ENCODE measurements around the gene CBY1. TPM values are rescaled to one million over a fixed set of nuclear protein-coding genes. Genes with fewer than 3 reads are reported as not detected.

CBY1 gene
- total RNA-seq, 1 donor from 2014 or later: 14.0 TPM

DNA sequence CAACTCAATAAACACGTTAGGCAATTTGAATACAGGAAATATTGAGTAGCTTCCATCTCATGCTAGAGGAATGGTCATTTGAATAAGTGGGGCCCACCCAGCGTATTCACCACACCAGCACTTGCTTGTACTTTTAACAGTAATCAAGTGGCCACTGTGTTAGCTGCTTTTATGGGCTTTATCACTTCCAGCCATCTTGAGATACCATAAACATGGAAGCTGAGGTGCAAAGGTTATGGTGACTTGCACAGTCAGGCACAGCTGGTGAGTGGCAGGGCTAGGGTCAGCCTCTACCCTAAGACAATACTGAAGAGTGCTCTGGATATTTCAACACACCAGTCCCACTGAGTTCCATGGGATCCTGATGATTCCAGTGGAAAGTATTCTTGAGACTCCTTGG is 37.6 kb downstream of the CBY1 start:
- H3K27ac ChIP-seq: peak overlapping the region in 1 of 2 donors; percentile 98
- no peaks in the 10 kb centered on the region for H3K9me3 ChIP-seq
- intact Hi-C loops (cut with DNase I): no loop called here
- no peak overlapping the region for H3K4me3 ChIP-seq
- no peak for DNase-seq (ENCODE audit: low spot score in 2 of 2)
- TF ChIP-seq, protein P1, sequence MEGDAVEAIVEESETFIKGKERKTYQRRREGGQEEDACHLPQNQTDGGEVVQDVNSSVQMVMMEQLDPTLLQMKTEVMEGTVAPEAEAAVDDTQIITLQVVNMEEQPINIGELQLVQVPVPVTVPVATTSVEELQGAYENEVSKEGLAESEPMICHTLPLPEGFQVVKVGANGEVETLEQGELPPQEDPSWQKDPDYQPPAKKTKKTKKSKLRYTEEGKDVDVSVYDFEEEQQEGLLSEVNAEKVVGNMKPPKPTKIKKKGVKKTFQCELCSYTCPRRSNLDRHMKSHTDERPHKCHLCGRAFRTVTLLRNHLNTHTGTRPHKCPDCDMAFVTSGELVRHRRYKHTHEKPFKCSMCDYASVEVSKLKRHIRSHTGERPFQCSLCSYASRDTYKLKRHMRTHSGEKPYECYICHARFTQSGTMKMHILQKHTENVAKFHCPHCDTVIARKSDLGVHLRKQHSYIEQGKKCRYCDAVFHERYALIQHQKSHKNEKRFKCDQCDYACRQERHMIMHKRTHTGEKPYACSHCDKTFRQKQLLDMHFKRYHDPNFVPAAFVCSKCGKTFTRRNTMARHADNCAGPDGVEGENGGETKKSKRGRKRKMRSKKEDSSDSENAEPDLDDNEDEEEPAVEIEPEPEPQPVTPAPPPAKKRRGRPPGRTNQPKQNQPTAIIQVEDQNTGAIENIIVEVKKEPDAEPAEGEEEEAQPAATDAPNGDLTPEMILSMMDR (IDR thresholded peaks at IDR 0.05): no peak
- peaks cover 16 to 45% of the 10 kb centered on the region in 2 donors for H3K4me1 ChIP-seq
- H3K27me3 ChIP-seq: no peaks in the 10 kb centered on the region
- H3K36me3 ChIP-seq: peaks cover 4 to 27% of the 10 kb centered on the region in 2 donors

DNA sequence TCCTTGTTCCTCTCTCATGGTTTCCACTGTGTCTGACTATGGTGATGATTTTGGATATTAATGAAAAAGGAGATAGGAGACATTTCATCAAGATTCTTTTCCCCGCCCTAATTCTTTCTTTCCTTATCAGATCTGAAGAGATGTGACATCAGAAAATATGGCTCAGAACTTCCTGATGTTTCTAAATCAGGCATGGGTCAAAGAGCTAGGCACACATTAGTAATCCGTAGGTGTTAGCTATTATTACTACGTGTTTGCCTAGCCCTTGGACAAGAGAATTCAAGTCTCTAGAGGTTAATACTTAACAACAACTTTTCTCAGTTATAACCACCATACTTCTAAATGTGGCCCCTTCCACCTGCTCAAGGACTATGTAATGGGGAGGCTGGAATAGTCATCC is 38.5 kb downstream of the CBY1 start:
- no peak overlapping the region for H3K4me3 ChIP-seq
- H3K4me1 ChIP-seq: peaks cover 16 to 48% of the 10 kb centered on the region in 2 donors
- H3K36me3 ChIP-seq: peaks cover 0 to 19% of the 10 kb centered on the region in 2 donors
- intact Hi-C loops (cut with DNase I): no loop called here
- no peak for DNase-seq (ENCODE audit: low spot score in 2 of 2)
- no peaks in the 10 kb centered on the region for H3K27me3 ChIP-seq
- TF ChIP-seq, protein P1 (IDR thresholded peaks at IDR 0.05): no peak
- H3K27ac ChIP-seq: peak overlapping the region in 1 of 2 donors; percentile 98
- H3K9me3 ChIP-seq: no peaks in the 10 kb centered on the region

DNA sequence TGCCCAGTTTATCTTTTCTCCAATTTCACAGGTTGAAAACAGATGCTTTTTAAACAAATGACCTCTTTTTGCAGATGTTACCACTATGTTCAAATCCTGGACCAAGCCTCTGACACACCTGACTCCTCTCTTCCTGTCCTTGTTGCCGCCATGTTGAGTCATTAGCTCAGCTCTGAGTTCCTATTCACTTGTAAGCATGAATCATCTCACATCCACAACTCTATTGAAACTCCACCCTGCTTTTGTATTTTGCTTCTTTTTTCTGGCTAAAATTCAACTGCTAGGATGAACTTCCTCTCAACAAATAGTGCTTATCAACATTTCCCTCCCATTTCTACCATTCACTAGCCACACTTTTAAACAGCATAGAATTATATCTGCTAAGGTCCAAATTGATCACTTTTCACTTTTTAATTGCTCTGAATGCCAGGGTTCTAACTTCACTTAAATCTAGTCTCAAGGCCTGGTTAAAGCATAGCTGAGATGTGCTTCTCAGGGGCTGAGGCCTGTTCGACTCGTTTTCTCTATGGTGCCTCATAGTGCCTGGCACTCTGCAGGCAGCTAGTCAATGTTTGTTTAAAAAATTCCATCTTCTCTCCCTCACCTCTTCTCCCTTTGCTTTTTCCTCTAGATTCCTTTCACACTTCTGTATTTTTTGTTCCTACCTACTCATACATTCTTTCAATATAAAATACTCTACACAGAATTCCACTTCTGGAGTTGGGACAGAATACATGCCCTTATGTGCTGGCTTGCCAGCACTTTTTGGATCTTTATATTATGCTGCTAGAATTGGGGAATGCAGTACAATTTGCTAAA is 40.4 kb downstream of the CBY1 start:
- TF ChIP-seq, protein P1 (IDR thresholded peaks at IDR 0.05): no peak
- no peaks in the 10 kb centered on the region for H3K27me3 ChIP-seq
- no peaks in the 10 kb centered on the region for H3K9me3 ChIP-seq
- intact Hi-C loops (cut with DNase I): no loop called here
- peak overlapping the region; percentile 94 to 98 for H3K27ac ChIP-seq
- H3K4me3 ChIP-seq: peak overlapping the region; percentile 15 to 78
- H3K36me3 ChIP-seq: peaks cover 0 to 7% of the 10 kb centered on the region in 2 donors
- H3K4me1 ChIP-seq: peaks cover 16 to 50% of the 10 kb centered on the region in 2 donors
- no peak for DNase-seq (ENCODE audit: low spot score in 2 of 2)

DNA sequence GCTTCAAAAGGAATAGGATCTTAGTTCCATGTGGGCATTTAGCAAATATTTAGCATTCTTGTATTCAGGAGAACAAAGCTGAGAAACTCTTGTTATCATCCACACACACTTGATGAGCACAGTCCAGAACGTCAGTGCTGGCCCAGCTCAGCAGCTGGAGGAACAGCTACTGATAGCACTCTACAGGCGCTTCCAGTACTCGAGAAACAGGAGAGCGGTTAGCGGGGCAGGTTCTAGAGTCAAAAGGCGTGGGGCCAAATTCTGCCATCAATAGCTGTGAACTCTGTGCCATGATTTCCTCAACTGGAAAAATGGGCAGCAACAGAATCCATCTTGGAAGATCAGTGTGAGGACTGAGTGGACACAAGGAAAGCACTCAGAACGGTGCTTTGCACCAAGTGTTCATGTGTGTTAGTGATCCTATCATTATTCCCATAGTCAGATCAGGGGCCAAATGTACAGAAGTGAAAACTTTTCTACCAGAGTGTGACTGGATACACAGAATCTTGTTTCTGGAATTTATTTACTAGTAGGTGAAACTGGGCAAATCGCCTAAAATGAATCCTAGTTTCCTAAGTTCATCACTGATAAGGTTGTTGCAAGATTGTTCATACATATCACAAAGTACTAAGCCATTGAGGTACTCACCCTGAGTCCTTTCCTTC is 41.1 kb downstream of the CBY1 start:
- Histone ChIP-seq H3K27me3 (no peaks in the 10 kb centered on the region), H3K4me3 (peak overlapping the region; percentile 15 to 78), H3K27ac (peak overlapping the region; percentile 94 to 98), H3K9me3 (no peaks in the 10 kb centered on the region), H3K4me1 (peaks cover 16 to 50% of the 10 kb centered on the region in 2 donors), H3K36me3 (peaks cover 0 to 4% of the 10 kb centered on the region in 2 donors)
- intact Hi-C loops (cut with DNase I): no loop called here
- DNase-seq (ENCODE audit: low spot score in 2 of 2): no peak
- TF ChIP-seq, protein P1 (IDR thresholded peaks at IDR 0.05): no peak

DNA sequence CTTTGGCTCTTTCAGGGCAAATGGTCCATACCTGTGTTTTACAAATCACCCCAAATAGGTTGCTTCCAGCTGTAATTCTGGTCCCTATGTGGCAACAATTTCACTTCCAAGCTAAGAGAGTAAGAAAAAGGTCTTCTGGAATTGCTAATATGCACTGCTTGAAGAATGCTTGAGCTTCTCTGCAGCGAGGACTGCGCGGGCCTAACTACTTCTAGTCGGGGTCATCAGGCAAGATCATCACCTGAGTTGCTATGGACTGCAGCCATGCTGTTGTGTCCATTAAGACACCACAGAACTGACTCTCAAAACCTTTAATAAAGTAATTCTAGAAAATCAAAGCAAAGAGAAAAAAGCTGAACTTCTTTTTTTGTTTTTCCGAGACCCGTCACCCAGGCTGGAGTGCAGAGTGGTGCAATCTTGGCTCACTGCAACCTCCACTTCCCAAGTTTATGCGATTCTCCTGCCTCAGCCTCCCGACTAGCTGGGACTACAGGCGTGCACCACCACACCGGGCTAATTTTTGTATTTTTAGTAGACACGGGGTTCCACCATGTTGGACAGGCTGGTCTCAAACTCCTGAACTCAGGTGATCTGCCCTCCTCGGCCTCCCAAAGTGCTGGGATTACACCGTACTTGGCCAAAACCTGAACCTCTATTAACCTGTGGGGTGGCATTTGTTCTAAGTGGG is 42.1 kb downstream of the CBY1 start:
- Histone ChIP-seq H3K27ac (peak overlapping the region; percentile 94 to 98), H3K4me1 (peaks cover 16 to 48% of the 10 kb centered on the region in 2 donors), H3K9me3 (no peaks in the 10 kb centered on the region), H3K36me3 (peaks cover 0 to 4% of the 10 kb centered on the region in 2 donors), H3K27me3 (no peaks in the 10 kb centered on the region), H3K4me3 (peak overlapping the region; percentile 70 to 78)
- intact Hi-C loops (cut with DNase I): no loop called here
- TF ChIP-seq, protein P1 (IDR thresholded peaks at IDR 0.05): no peak
- DNase-seq (ENCODE audit: low spot score in 2 of 2): no peak
